ENCODE results near the gene EDRF1. TPM values are rescaled to one million over a fixed set of nuclear protein-coding genes. Genes with fewer than 3 reads are reported as not detected.
A peak's percentile ranks its signal among the peaks of the same experiment; 100 is the strongest.

EDRF1 gene
- total and polyA plus RNA-seq, 2 of the 13 experiments (the other 11 are each of a cell fraction or from before 2014, with no cell fraction given), result 16.9 to 26.7 TPM

DNA sequence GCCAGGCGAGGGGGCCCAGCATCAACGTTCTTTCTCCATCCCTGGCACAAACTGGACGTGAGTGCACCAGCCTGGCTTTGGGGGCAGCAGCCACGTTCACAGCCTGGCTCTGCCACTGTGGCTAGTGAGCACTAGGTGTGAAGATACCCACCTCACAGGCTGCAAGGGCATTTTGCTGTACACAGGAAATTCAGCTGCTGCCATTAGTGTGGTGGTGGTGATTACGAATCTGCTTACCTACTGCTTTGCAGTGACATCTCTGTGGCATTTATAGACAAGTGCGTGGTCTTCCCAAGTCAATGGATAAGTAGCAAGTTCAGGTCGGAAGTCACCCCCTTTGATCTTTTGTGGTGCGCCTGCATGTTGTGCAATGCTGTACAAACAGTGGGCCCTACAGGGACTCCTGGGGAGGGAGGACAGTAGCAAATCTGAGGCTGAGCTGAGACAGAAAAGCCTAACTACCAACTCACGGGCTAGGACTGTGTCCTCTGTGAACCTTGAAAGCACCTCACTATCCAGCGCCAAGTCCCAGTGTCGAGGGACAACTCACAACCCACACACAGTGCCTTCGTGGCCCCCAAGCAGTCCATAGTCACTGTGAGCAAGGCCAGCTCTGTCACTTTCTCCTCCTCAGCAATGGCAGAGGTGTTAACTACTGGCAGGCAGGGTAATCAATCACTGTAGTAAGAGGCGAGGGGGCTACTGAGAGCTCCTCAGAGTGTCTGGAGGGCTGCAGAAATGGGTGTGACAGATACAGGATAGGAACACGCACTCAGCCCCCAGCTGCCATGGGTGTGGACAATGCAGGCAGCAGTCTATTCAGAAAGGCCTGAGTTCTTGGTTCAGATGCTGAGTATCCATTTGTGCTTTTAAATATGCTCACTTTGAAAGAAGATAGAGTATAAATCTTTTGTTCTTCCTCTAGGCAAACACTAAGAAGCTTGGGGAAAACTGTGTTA, 73.1 kb downstream of the EDRF1 start (continued):
- TF ChIP-seq ZFP82 (CRISPR knock-in tag; IDR thresholded peaks at IDR 0.05; ENCODE audit: borderline replicate concordance), result no peak
- no peak for TF ChIP-seq LCORL (IDR thresholded peaks at IDR 0.05)
- TF ChIP-seq LCORL (CRISPR knock-in tag; IDR thresholded peaks at IDR 0.05), result peak; percentile 96
- TF ChIP-seq CREM (IDR thresholded peaks at IDR 0.05), result peak; percentile 81; the same call in 1 of the 2 replicates
- no peak for TF ChIP-seq CREM (CRISPR knock-in tag; IDR thresholded peaks at IDR 0.05)
- peak; percentile 76; the same call in 1 of the 2 replicates for TF ChIP-seq MIER3 (CRISPR knock-in tag; IDR thresholded peaks at IDR 0.05; ENCODE audit: borderline replicate concordance)
- TF ChIP-seq TCF7L2 (IDR thresholded peaks at IDR 0.05; ENCODE audit: low read depth, low read length), result peak; percentile 98
- TF ChIP-seq PAF1 (CRISPR knock-in tag; IDR thresholded peaks at IDR 0.05), result no peak
- TF ChIP-seq, protein P1, sequence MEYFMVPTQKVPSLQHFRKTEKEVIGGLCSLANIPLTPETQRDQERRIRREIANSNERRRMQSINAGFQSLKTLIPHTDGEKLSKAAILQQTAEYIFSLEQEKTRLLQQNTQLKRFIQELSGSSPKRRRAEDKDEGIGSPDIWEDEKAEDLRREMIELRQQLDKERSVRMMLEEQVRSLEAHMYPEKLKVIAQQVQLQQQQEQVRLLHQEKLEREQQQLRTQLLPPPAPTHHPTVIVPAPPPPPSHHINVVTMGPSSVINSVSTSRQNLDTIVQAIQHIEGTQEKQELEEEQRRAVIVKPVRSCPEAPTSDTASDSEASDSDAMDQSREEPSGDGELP (IDR thresholded peaks at IDR 0.05; ENCODE audit: borderline replicate concordance, low read depth), result peak; percentile 31; the same call in 1 of the 2 replicates
- 0 out of 2 replicates have a peak, but pooled peaks have one; percentile 35 for TF ChIP-seq ZNF44 (CRISPR knock-in tag; IDR thresholded peaks at IDR 0.05)
- TF ChIP-seq ZNF501 (CRISPR knock-in tag; IDR thresholded peaks at IDR 0.05), result 0 out of 2 replicates have a peak, but pooled peaks have one; percentile 70
- no peak for TF ChIP-seq ZNF549 (CRISPR knock-in tag; IDR thresholded peaks at IDR 0.05)
- TF ChIP-seq SATB2 (CRISPR knock-in tag; IDR thresholded peaks at IDR 0.05), result no peak
- no peak for TF ChIP-seq ZNF883 (CRISPR knock-in tag; IDR thresholded peaks at IDR 0.05; ENCODE audit: not compliant biosample characterization)
- no peak for TF ChIP-seq ATF7 (IDR thresholded peaks at IDR 0.05)
- peak; percentile 79 for TF ChIP-seq ATF7 (CRISPR knock-in tag; IDR thresholded peaks at IDR 0.05)
- no peak for TF ChIP-seq NFE2 (CRISPR knock-in tag; IDR thresholded peaks at IDR 0.05)
- no peak; the same call in 1 of the 2 replicates for TF ChIP-seq RFXAP (CRISPR knock-in tag; IDR thresholded peaks at IDR 0.05; ENCODE audit: borderline replicate concordance)
- peak; percentile 95 for TF ChIP-seq ZNF331 (CRISPR knock-in tag; IDR thresholded peaks at IDR 0.05)
- TF ChIP-seq, protein P2, sequence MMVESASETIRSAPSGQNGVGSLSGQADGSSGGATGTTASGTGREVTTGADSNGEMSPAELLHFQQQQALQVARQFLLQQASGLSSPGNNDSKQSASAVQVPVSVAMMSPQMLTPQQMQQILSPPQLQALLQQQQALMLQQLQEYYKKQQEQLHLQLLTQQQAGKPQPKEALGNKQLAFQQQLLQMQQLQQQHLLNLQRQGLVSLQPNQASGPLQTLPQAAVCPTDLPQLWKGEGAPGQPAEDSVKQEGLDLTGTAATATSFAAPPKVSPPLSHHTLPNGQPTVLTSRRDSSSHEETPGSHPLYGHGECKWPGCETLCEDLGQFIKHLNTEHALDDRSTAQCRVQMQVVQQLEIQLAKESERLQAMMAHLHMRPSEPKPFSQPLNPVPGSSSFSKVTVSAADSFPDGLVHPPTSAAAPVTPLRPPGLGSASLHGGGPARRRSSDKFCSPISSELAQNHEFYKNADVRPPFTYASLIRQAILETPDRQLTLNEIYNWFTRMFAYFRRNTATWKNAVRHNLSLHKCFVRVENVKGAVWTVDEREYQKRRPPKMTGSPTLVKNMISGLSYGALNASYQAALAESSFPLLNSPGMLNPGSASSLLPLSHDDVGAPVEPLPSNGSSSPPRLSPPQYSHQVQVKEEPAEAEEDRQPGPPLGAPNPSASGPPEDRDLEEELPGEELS (CRISPR knock-in tag; IDR thresholded peaks at IDR 0.05), result peak; percentile 96
- no peak for TF ChIP-seq ZNF678 (CRISPR knock-in tag; IDR thresholded peaks at IDR 0.05)
- no peak for TF ChIP-seq SMARCE1 (IDR thresholded peaks at IDR 0.05; ENCODE audit: borderline replicate concordance)
- TF ChIP-seq ZNF382 (CRISPR knock-in tag; IDR thresholded peaks at IDR 0.05; ENCODE audit: borderline replicate concordance), result no peak
- TF ChIP-seq, protein P3, sequence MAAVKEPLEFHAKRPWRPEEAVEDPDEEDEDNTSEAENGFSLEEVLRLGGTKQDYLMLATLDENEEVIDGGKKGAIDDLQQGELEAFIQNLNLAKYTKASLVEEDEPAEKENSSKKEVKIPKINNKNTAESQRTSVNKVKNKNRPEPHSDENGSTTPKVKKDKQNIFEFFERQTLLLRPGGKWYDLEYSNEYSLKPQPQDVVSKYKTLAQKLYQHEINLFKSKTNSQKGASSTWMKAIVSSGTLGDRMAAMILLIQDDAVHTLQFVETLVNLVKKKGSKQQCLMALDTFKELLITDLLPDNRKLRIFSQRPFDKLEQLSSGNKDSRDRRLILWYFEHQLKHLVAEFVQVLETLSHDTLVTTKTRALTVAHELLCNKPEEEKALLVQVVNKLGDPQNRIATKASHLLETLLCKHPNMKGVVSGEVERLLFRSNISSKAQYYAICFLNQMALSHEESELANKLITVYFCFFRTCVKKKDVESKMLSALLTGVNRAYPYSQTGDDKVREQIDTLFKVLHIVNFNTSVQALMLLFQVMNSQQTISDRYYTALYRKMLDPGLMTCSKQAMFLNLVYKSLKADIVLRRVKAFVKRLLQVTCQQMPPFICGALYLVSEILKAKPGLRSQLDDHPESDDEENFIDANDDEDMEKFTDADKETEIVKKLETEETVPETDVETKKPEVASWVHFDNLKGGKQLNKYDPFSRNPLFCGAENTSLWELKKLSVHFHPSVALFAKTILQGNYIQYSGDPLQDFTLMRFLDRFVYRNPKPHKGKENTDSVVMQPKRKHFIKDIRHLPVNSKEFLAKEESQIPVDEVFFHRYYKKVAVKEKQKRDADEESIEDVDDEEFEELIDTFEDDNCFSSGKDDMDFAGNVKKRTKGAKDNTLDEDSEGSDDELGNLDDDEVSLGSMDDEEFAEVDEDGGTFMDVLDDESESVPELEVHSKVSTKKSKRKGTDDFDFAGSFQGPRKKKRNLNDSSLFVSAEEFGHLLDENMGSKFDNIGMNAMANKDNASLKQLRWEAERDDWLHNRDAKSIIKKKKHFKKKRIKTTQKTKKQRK (IDR thresholded peaks at IDR 0.05; ENCODE audit: low read length), result no peak
- TF ChIP-seq EP300 (IDR thresholded peaks at IDR 0.05; ENCODE audit: low read depth in 2 of 2, low read length in 2 of 2), result peak; percentile 57 to 92; a peak in 2 of 4 replicates
- TF ChIP-seq EP300 (CRISPR knock-in tag; IDR thresholded peaks at IDR 0.05; ENCODE audit: borderline replicate concordance), result peak; percentile 85

Measured in HepG2 (cell line).